ENCODE data around the gene NEK10.

DNA sequence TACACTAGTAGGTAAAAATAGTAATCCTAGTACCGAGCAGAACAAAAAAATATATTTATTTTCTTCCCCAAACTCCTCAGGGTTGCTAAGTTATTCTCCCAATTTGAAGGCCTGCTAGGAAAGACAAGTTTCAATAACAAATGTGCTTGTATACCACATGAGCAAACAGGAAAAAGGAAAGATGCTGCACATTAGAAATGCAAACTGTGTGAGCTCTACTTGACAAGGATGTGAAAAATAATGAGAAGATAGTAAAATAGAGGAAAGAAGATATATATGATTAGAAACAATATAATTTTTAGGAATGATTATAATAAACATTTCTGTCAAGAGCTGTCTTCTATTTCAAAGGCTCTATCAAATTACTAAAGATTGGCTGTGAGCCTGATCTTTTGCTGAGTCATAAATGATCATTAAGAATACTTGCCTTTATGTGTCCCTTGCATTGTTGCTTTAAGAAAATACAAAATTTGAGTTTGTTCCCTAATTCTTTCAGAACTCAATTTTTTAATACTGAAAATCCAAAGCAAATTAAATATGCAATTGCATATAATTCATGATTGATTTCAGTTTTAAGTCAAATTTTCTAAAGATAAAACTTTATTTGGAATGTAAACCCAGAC lies 174.2 kb downstream of the NEK10 start:
- TF ChIP-seq, protein P1, sequence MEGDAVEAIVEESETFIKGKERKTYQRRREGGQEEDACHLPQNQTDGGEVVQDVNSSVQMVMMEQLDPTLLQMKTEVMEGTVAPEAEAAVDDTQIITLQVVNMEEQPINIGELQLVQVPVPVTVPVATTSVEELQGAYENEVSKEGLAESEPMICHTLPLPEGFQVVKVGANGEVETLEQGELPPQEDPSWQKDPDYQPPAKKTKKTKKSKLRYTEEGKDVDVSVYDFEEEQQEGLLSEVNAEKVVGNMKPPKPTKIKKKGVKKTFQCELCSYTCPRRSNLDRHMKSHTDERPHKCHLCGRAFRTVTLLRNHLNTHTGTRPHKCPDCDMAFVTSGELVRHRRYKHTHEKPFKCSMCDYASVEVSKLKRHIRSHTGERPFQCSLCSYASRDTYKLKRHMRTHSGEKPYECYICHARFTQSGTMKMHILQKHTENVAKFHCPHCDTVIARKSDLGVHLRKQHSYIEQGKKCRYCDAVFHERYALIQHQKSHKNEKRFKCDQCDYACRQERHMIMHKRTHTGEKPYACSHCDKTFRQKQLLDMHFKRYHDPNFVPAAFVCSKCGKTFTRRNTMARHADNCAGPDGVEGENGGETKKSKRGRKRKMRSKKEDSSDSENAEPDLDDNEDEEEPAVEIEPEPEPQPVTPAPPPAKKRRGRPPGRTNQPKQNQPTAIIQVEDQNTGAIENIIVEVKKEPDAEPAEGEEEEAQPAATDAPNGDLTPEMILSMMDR (IDR thresholded peaks at IDR 0.05) = no peak
- no peak for TF ChIP-seq POLR2A (IDR thresholded peaks at IDR 0.05)
